OCI-LY1 (cell line): ENCODE data around the gene GCDH.

Experiments used
- EZH2 ChIP-seq: fragments of 200-600 bp; sonication (generic), shearing (Covaris generic); IDR thresholded peaks from 2 replicates; pipeline ENCODE4 v1.8.0; 2017; ENCODE audit warnings: borderline replicate concordance, mixed run types, mild to moderate bottlenecking, antibody characterized with exemption, low read length, moderate library complexity, mixed read lengths
- TF ChIP-seq, protein P1 (sequence below): fragments of 200-600 bp; sonication (generic), shearing (Covaris generic); IDR thresholded peaks from 2 replicates; pipeline ENCODE4 v1.5.1; 2017; ENCODE audit warnings: mild to moderate bottlenecking, antibody characterized with exemption, low read length, moderate library complexity, mixed read lengths

GRCh38 chr19:12935071-12935470 lies 44.1 kb downstream of the GCDH start:
- TF ChIP-seq, protein P1, sequence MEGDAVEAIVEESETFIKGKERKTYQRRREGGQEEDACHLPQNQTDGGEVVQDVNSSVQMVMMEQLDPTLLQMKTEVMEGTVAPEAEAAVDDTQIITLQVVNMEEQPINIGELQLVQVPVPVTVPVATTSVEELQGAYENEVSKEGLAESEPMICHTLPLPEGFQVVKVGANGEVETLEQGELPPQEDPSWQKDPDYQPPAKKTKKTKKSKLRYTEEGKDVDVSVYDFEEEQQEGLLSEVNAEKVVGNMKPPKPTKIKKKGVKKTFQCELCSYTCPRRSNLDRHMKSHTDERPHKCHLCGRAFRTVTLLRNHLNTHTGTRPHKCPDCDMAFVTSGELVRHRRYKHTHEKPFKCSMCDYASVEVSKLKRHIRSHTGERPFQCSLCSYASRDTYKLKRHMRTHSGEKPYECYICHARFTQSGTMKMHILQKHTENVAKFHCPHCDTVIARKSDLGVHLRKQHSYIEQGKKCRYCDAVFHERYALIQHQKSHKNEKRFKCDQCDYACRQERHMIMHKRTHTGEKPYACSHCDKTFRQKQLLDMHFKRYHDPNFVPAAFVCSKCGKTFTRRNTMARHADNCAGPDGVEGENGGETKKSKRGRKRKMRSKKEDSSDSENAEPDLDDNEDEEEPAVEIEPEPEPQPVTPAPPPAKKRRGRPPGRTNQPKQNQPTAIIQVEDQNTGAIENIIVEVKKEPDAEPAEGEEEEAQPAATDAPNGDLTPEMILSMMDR = no peak
- no peak for TF ChIP-seq EZH2
